Retinal pigment epithelial cell (primary cell): Measurements from ENCODE around the gene CCDC50.

ENCODE experiments used
- DNase-seq: peaks from one replicate; pipeline ENCODE4 v3.0.0-alpha.2; 2010; ENCODE audit warnings: low read depth
- H3K4me3 ChIP-seq: 2 replicates; pipeline ENCODE4 v1.5.1; 2011; ENCODE audit warnings: mild to moderate bottlenecking, low read length, control low read depth, moderate library complexity
- CTCF ChIP-seq: conservative IDR thresholded peaks from 2 replicates; pipeline ENCODE4 v1.5.1; 2011; ENCODE audit warnings: low read depth, low read length, control low read depth, inconsistent platforms

CCDC50 gene

GRCh38 chr3:191329654-191330529, 698 bp downstream of the CCDC50 start, which contains the start of gene UTS2B:
Gene UTS2B, minus strand, starts transcription at chr3:191330526. Its CDS starts 48,337 bp downstream, at chr3:191282189.
- TF ChIP-seq CTCF: no peak
- peak; percentile 51 for DNase-seq
- H3K4me3 ChIP-seq: peak within 1 kb of the TSS; percentile 77

- no peak for TF ChIP-seq CTCF
- no peak for DNase-seq
- H3K4me3 ChIP-seq: peak overlapping the region; percentile 77
Measured at GRCh38 chr3:191330530-191331048, 1.4 kb downstream of the CCDC50 start.

- no peak for TF ChIP-seq CTCF
- peak overlapping the region; percentile 77 for H3K4me3 ChIP-seq
- no peak for DNase-seq
Measured at GRCh38 chr3:191331388-191331787, 2.2 kb downstream of the CCDC50 start.

GRCh38 chr3:191333298-191333880, 4.2 kb downstream of the CCDC50 start:
- DNase-seq: no peak
- TF ChIP-seq CTCF: no peak
- H3K4me3 ChIP-seq: no peak overlapping the region

GRCh38 chr3:191334346-191334893, 5.2 kb downstream of the CCDC50 start:
- no peak overlapping the region for H3K4me3 ChIP-seq
- TF ChIP-seq CTCF: no peak

GRCh38 chr3:191336833-191337232, 7.6 kb downstream of the CCDC50 start:
- no peak overlapping the region for H3K4me3 ChIP-seq
- no peak for TF ChIP-seq CTCF
- no peak for DNase-seq

More at GRCh38 chr3:191334346-191334893, 5.2 kb downstream of the CCDC50 start:
- no peak for DNase-seq

GRCh38 chr3:191338177-191338488, 8.9 kb downstream of the CCDC50 start:
- TF ChIP-seq CTCF: no peak
- no peak for DNase-seq
- no peak overlapping the region for H3K4me3 ChIP-seq
